ENCODE results near the gene MBP.

MBP gene

DNA sequence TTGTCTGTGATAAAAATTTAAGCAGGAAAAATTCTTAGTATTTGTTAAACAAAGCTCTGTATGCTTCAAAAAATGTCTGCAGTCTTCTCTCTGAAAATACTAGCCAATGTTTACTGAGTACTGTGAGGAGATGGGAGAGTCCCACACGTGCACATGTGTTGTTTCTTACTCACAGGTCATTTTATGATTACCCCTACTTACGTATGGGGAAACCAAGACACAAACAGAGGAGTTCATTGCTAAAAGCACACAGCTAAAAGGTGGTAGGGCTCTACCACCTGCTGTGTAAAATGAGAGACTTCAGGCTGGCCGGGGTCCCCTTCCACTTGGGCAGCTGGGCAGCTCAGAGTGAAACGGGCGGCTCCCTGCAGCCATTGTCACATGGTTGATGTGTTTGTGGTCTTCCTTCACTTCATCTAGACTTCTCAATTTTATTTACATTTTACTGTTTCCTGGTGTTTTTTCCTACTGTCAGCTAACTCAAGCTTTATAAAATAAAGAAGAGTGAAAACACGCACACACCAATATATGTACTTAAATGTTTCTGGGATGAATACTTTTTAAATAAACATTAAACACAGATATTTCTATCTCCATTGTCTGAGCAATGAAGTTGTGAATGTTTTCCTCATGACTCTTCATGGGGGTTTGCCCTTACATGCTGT is 71.2 kb downstream of the MBP start:
- no peak for DNase-seq

DNA sequence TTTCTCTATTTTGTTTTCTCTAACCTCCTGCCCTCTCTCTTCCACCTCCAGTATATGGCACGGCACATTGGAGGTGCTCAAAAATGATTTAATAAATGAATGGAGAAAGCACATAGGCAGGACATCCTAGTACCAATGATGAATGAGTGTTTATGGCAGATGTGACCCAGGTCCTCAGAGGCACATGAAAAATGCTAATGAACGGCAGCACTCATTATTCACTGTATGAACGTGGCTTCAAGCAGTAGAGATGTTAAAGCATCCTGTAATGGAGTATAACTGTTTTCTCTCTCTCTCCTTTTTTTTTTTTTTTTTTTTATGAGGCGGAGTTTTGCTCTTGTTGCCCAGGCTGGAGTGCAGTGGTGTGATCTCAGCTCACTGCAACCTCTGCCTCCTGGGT is 72.4 kb downstream of the MBP start:
- DNase-seq, result no peak

DNA sequence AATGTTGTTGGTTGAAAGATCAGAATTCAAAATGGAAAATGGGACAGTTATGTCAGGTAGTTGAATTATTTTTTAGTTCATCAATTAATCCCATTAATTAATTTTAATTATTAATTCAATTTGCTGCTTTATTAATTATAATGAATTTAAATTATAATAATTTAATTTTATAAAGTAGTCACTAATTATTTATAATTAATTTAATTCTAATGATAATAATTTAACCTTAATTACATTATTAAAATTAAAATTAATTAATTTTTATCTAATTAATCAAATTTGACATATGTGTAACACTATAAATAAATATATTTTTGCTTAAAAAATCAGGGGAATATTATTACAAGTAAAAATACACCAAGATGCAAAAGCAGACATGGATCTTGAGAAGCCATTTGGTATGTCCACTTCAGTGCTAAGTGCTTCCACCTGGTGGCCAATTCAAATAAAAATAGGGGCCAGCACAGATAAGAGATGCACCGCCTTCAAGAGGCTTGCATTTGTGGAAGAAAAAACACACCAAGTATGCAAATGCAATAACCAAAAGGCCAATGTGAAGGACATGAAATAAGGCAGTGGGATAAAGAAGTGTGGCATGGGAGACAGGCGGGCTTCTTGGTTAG is 73.2 kb downstream of the MBP start:
- no peak for DNase-seq

DNA sequence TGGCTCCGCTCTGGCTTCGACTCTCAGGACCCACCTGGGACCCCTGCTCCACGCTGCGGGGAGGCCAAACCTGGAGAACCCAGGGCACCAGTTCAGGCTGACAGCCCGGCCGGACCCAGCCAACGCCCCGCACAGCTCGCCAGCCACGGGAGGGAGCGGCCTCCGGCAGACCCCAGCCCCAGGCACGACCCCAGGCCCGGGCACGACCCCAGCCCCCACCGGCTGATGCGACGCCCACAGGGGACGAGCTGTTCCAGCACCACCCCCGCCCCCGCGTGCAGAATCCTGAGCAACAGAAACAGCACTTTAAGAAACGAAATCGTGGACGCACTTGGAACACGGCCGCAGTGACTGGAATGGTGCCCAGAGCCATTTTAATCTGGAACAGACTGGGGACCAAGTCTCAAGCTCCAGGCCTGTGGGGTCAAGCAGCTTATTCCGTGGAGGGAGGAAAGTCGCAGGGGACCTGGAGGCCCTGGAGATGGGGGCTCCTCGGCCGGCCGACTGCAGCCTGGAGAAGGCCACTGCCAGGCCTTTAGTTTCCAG is 74.2 kb downstream of the MBP start:
- no peak for DNase-seq

DNA sequence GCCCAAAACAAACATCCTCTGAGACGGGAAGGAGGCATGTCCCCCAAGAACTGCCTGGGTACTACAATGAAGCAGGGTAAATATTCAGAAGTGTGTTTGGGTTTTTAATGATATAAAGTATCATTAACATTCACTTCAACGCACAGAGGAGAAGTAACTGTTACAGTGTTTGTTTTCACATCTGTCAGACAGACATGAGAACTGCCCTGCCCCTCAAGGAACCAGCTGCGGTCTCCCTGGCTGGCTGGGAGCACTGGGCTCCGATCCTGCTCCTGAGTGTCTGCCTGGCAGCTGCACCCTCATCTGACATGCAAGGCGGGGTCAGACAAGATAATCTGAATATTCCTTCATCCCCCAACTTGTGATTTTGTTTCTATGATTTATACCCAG is 75.6 kb downstream of the MBP start:
- no peak for DNase-seq

DNA sequence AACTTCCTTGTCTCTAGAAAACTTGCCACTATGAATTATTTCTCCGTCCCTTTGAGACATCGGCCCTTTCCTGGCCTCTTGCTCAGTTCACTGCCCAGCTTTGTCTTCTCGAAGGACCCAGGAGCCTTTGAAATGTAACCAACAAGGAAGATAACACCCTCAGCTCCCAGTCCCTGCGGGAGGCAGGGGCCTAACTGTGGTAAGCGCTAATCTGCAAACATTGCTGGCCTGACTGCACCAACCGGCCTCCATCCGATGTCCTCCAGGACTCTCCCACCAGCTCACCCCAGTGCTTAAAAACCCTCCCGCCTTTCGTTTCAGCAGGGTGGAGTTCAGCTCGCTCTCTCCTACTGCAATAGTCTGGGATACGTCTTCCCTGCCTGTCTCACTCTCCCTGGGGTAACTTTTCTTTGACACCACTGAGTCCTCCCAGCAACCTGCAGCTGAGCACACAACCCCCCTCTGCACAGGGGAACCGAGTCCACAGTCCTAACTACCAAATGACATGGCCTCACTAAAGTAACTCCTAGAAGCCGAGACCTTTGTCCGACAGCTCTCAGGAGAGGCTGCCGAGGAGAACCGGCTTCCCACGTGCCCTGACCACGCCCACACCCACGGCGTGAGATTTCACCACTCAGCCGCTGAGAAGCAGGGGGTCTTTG is 76.1 kb downstream of the MBP start:
- no peak for DNase-seq

DNA sequence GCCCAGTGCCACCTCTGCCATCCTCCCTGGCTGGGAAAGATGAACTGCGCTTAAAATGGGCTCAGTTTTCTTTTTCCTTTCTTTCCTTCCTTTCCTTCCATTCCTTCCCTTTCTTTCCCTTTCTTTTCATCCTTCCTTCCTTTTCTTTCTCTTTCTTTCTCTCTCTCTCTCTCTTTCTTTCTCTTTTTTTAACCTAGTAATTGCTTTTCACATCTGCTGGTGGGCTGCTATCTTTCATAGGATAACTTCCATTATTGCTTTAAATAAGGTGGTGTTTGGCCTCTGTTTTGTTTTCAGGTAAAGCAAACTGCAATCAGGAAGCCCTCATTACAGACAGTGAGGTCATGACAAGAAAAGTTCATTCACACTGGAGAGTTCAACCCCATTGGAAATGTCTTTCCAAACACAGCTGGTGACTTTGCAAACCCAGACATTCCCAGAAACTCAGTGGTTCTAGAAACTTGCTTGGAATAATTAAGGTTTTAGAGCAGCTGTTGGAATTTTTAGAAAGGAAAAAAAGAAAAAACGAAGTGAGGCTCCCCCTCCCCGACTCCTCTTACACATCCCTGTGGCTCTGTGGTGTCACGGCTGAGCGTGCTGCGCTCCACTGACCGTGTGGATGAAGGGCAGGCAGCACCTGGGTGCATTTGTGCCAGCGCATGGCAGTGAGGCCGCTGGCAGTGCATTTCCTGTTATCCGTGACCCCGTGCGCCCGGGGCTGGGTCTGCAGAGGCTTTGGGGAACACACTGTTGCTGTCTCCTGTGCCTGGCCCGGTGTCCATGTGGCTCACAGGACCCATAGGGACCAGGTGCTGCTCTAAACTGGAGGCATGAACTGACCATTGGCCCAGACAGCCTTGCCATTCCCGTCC is 76.9 kb downstream of the MBP start:
- DNase-seq, result no peak

DNA sequence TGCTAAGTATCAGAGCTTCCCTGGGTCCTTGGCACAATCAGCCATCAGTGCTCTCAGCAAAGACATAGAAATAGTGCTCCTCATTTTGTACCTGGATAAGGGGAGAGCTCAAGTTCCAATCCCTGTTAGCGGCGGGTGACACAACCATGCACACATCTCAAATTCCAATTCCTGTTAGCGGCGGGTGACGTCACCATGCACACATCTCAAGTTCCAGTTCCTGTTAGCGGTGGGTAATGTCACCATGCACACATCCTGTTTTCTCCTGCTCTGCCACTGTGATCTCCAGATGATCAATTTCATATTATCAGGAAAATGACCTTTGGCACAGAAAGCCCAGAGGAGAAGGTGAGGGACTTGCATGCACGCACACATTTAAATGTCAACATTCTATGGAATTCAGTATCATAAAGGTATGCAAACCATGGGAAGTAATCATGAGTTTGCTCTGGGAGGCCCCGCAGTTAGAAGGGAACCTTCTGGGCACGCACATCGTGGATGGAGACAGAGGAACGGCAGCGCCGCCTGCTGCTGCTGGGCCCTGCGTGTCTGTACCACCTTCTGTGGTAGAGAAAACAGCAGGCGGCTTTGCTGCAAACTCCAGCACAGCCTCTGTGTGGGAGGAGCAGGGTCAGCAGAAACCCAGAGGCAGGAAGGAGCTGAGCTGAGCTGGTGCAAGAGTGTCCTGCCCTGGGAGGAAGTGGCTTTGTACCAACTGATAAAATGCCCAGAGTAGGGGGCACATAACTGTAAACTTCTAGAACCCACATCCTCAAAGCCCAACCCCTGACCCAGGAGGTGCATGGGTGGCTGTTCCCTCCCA is 77.8 kb downstream of the MBP start:
- peak; percentile 64 for DNase-seq

DNA sequence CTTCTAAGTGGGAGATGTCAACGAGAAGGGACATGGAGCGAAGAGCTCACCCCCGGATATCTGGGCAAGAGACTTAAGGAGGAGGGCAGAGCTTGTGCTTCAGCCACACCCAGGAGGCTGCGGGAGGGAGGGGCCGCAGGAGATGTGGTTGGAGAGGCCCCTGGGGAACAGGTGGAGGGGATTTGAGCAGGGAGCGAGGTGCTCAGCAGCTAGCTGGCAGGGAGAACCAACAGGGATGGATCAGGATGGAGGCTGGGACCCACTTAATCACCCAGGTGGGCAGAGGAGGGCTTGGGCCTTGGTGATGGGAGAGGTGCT is 78.3 kb downstream of the MBP start:
- DNase-seq, result no peak

DNA sequence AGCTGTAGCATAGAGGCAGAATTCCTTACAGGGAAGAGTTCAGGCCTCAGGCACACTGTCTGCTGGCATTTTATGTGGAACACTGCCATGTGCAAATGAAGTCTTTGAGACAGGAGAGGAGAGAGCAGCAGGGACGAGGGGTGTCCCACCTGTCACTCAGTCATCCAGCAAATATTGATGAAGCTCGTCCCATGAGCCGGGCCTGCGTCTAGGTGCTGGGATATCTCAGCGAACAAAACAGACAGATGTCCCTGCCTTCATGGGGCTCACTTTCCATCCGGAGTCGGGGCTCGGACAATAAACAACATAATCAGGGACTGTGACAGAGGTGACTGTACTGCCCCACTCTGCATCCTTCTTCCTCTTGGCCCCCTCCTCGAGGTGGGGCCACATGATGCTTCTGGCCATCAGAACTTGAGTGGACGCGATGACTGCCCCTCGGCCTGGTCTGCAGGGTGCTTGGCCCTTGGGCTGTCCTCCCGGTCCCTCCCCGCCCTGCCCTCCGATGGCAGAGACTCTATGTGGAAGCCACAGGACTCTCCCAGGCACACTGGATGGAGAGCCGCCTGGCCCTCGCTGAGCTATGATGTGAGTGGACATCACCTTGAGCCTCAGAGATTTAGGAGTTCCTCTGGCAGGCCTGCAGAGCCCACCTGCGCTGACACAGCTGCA is 78.8 kb downstream of the MBP start:
- DNase-seq, result no peak

DNA sequence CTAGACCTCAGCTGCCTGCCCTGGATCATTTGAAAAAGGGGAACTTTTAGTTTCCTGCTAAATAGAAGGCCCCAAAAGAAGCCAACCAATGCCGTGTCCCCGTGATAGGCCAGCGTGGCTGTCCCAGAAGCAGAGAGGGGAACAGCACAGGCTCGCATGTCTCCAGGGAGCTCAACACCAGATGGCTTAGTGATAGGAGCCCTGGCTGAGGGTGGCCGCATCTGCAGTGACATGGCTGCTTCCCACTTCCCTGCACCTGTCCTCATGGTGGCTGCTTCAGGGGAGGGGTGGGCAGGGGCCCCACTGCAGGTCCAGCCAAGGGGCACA is 79.6 kb downstream of the MBP start:
- no peak for DNase-seq

DNA sequence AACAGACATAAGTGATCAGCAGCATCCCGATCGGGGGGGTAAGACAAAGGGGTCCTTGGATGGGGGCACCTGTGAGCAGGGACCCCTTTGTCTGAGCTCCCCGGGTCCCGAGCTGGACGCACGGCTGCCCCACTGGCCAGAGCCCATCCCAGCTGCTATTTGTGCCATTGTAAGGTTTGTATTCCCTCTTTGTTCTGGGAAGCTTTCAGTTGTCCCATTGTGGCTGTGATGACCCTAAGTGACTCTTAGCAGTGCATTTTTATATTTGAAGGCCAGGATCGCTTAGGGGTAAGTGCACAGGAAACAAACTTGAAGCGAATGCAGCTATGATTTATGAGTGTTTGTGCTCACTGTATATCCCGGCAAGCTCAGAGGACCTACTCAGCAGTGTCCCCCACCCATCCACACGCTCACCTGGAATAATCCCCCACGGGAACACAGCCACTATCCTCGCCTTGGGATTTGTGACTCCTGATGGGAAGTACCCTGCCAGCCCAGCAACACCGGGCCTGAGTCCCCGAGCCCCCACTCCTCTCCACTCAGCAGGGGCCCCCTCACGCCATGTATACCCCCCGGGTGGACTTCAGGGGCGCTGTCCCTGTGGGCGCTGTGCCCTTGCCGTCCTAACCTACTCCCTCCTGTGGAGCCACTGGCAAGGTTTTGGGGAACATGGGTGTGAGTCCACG is 80.1 kb downstream of the MBP start:
- DNase-seq, result no peak

DNA sequence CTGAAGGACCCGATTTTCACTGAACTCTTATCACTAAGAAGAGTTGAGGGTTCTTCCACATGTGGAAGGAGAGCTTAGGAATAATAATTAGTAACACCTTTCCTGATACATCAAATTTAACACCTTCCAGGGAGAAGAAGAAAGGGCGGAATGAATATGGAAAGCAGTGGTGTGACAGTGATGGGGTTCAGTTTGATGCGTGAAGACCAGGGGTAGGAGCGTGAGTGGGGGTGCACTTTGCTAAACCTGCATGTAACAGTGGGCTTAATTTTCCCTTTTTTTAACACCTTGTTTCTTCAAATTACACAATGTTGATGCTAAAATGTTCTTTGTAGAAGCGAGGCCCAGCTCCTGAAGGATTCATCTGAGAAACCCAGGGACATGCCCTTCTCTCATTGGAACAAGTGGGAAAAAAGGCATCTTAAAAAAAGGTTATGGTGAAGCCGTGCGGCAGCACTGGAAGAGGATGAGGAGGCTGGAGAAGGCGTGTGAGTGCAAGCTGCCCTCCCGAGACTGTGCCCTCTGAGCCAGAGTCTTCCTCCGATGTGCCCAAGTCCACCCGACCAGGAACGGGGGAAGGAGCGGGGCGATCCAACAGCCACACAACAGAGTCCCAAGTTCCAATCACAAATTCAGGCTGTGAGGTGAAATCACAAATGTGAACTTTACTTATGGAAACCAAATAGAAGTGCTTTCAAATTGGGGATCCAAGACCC is 80.8 kb downstream of the MBP start:
- DNase-seq, result no peak

DNA sequence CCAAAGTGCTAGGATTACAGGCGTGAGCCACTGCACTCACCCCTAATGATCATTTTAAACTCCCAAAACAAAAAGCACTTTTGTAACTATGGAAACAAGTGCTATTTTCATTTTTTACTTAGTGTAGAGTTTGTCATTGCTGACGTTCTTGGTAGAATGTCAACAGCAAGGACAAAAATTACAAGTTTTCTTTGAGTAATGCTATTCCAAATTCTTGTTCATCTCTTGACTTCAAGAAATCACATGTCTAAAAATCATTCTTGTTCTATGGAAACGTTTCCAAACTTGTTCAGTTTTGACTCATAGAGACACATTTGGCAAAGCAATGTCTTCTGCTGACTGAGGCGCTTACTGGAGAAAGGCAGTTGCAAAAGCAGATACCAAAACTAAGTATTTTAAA is 82.6 kb downstream of the MBP start:
- DNase-seq, result no peak

DNA sequence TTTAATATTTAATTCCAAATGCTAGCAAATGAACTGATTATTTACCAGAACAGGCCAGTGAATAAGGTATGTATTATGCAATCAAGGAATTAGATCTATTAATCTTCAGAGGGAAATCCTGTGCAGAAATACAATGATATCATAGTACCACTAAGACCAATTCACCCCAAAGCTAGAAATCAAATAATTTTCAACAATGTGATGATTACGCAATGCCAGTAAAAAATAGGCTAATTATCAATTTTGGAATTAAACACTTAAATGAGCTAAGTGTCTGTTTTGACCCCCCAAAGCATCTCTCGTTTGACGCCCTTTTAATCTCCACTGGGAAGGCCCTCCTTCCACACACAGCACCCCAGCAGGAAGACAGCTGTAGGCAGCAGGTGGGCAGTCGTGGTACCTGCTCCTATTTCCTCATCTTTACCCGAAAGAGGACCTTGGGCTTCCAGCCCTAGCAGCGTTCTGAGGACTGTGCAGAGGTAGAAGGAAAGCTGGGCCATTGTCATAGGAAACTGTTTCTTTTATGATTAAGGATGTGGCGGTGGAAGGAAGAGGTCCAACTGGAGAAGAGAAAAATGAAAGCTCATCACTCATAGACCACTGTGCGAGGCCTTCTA is 84.7 kb downstream of the MBP start:
- no peak for DNase-seq

DNA sequence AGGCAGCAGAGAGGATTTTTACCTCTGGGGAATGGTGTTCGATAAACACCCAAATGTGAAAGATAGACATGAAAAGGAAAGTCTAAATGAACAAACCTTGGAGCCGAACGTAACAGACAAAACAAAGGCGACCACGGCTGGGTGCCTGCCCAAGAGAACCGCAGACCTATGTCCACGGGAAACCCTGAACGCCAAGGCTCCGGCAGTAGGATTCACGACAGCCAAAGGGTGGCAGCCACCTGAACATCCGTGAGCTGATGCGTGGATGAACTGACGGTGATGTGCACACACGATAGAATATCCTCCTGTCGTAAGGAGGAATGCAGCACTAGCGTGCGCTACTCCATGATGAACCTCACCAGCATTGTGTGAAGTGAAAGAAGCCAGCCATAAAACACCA is 85.6 kb downstream of the MBP start:
- DNase-seq, result no peak

DNA sequence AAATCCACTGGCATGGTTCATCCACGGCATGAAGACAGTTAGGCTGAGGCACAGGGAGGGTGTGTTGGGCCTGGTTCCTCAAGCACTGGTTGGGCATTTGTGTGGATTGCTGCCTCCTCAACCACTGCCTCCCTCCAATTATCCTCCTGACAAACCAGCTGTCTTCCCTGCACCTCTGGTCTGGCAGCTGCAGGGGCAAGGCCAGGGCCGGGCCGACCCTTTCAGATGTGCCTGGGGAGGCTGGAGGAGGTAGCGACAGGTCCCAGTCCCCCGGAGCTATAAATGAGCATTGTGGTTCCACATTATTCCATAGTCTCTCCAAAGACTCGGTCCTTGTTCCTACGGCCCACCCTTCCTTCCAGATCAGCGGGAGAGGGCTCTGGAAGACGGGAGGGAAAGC is 86.2 kb downstream of the MBP start:
- no peak for DNase-seq

DNA sequence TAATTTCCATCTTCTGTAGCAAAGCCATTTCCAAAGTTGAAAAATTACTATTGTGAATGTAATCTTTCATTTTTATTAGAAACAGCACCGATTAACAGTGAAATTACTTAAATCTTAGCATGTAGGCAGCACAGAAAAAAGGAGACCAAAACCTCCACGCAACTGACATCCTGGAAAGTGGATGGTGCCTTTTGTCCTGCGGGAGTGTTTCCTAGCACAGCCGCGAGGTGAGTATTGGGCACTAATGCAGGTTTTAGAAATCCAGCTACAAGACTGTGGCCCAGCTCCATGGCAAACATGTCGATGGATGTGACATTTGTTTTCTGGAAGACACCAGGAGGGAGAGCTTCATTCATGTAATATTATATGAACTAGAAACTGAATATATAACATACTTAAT is 86.9 kb downstream of the MBP start:
- DNase-seq, result no peak

DNA sequence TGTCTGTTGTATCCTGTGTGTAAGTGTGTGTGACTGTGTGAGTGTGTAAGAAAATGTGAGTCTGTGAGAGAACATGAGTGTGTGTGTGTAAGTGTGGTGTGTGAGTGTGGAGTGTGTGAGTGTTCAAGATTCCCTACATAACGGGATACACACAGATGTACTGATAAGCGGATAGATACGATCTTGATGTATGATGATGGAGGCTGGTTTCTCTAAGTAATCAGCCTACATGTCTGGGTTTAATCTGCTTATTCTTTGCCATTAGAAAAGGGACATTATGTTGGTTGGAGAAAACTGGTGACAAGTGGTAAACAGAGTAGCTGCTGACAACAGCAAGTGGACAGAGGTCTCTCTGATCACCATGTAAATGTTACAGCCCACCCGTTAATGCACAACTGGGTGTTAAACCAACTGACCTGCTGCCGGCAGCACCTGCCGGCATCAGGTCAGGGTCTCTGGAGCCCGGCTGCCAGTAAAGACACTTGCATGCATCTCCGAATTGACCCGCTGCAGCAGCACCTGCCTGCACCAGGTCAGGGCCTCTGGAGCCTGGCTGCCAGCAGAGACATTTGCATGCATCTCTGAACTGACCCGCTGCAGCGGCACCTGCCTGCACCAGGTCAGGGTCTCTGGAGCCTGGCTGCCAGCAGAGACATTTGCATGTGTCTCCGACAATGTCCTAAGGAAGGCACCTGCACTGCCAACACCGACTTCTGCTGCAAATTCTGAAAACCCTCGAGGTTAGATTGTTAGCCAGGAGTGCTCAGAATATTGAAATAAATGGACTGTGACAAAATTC is 87.5 kb downstream of the MBP start:
- no peak for DNase-seq

Measured in amniotic stem cell (primary cell).